Lower lobe of right lung (tissue), 2 donors: ENCODE measurements around the gene SCLY. TPM values are rescaled to one million over a fixed set of nuclear protein-coding genes. Genes with fewer than 3 reads are reported as not detected.
"Not testable (repeated sequence)": the region's sequence is repeated elsewhere in the genome, so short reads cannot be mapped to it uniquely, and the experiment has no call there.

Experiments
- ATAC-seq, 2 donors: fragments of 200-7000 bp; cut with Tn5 transposase; one replicate each; pipeline ENCODE4 v1.9.1; 2020 to 2022; ENCODE audit warnings: mild to moderate bottlenecking in 2 of 2, moderate library complexity in 2 of 2
- DNase-seq: peaks from one replicate; pipeline ENCODE4 v3.0.0-alpha.2; 2020
- H3K27ac ChIP-seq: fragments of 200-600 bp; one replicate; pipeline ENCODE4 v1.8.0; 2022
- H3K27me3 ChIP-seq: fragments of 200-600 bp; one replicate; pipeline ENCODE4 v1.8.0; 2022; ENCODE audit warnings: low read depth
- H3K36me3 ChIP-seq: fragments of 200-600 bp; one replicate; pipeline ENCODE4 v1.8.0; 2022; ENCODE audit warnings: mild to moderate bottlenecking
- H3K4me1 ChIP-seq: fragments of 200-600 bp; one replicate; pipeline ENCODE4 v1.8.0; 2022
- H3K4me3 ChIP-seq: fragments of 200-600 bp; one replicate; pipeline ENCODE4 v1.8.0; 2022; ENCODE audit warnings: mild to moderate bottlenecking
- H3K9me3 ChIP-seq: fragments of 200-600 bp; one replicate; pipeline ENCODE4 v1.8.0; 2022
- CTCF ChIP-seq: fragments of 200-600 bp; IDR thresholded peaks from one replicate; pipeline ENCODE4 v1.8.0; 2022; ENCODE audit warnings: antibody characterized with exemption, mild to moderate bottlenecking
- intact Hi-C: fragments of 100-400 bp; cut with DNase I; formaldehyde crosslinking; loops from one replicate; pipeline ENCODE4 v1.11.0; 2022
- total RNA-seq: library from RNA; stranded (reverse); fragmentation: NEBNext Ultra II Directional; extraction: Animal tissue kit (Norgen Biotek cat#: 25700); gene quantifications from one replicate; pipeline ENCODE4 v1.2.1, GENCODE V29; 2021
- donor health status: DM: no; HTN: yes; CAD: no; lungs with severe emphysema.

The SCLY gene
- total RNA-seq, 1 donor from 2014 or later, result 12.4 TPM

- ATAC-seq (no peak), DNase-seq (no peak)
- peaks cover 21% of the 10 kb centered on the region for H3K36me3 ChIP-seq
- H3K27me3 ChIP-seq, result no peaks in the 10 kb centered on the region
- peaks cover 10% of the 10 kb centered on the region for H3K9me3 ChIP-seq
- intact Hi-C loops, result no loop called here
- no peak overlapping the region for H3K27ac ChIP-seq
- no peak overlapping the region for H3K4me3 ChIP-seq
- no peak for TF ChIP-seq CTCF
- H3K4me1 ChIP-seq, result no peaks in the 10 kb centered on the region
Measured at GRCh38 chr2:238046725-238047270, 14.0 kb upstream of the SCLY start.

- intact Hi-C loops, result no loop called here
- Histone ChIP-seq H3K27ac (no peak overlapping the region), H3K36me3 (no peaks in the 10 kb centered on the region), H3K4me3 (no peak overlapping the region), H3K27me3 (peaks cover 6% of the 10 kb centered on the region), H3K4me1 (no peaks in the 10 kb centered on the region), H3K9me3 (peaks cover 7% of the 10 kb centered on the region)
- no peak for ATAC-seq
- TF ChIP-seq CTCF, result no peak
- DNase-seq, result no peak
Measured at GRCh38 chr2:238053191-238053776, 7.5 kb upstream of the SCLY start.

- intact Hi-C loops, result no loop called here
- no peak for ATAC-seq
Measured at GRCh38 chr2:238055841-238056240, 5.0 kb upstream of the SCLY start.

DNA sequence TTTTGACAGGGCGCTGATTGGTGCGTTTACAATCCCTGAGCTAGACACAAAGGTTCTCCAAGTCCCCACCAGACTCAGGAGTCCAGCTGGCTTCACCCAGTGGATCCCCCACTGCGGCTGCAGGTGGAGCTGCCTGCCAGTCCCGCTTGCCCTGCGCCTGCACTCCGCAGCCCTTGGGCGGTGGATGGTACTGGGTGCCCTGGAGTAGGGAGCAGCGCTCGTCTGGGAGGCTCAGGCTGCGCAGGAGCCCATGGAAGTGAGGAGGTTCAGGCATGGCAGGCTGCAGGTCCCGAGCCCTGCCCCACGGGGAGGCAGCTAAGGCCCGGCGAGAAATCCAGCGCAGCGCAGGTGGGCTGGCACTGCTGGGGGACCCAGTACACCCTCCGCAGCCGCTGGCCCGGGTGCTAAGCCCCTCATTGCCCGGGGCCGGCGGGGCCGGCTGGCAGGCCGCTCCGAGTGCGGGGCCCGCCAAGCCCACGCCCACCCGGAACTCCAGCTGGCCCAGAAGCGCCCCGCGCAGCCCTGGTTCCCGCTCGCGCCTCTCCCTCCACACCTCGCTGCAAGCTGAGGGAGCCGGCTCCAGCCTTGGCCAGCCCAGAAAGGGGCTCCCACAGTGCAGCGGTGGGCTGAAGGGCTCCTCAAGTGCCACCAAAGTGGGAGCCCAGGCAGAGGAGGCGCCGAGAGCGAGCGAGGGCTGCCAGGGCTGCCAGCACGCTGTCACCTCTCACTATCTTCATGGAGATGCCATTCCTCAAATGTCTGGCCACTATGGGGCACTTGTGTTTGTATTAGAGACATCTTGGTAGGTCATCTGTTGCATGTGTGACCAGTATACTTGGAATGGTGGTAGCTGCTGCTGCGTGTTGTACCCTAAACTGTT is 2.9 kb upstream of the SCLY start:
- H3K27me3 ChIP-seq, H3K4me3 ChIP-seq, H3K27ac ChIP-seq, H3K9me3 ChIP-seq, intact Hi-C loops, H3K36me3 ChIP-seq, DNase-seq, ATAC-seq: not testable (repeated sequence)
- H3K4me1 ChIP-seq, result peaks cover 18% of the 10 kb centered on the region

More at GRCh38 chr2:238055841-238056240, 5.0 kb upstream of the SCLY start:
- Histone ChIP-seq H3K27ac (no peak overlapping the region), H3K36me3 (no peaks in the 10 kb centered on the region), H3K4me1 (peaks cover 8% of the 10 kb centered on the region), H3K27me3 (peaks cover 6% of the 10 kb centered on the region), H3K4me3 (no peak overlapping the region), H3K9me3 (no peaks in the 10 kb centered on the region)
- TF ChIP-seq CTCF, result no peak
- no peak for DNase-seq

DNA sequence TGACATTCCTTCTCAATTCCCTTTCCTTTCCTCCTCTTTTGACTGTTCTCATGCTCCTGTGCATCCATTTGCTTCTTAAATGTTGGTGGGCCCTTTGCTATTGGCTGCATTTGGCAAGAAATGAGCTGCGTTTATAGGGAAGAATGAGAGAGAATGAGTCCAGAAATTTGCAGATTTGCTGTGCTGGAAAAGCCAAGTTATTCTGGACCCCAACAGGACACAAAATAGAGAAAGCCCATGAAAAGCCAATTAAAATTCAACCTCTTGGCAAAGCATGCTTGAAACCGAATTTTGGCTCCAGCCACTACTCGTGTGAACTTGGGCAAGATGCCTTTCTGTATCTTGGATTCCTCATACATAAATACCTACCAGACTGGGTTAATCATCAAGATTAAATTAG is 1.3 kb upstream of the SCLY start:
- Histone ChIP-seq H3K4me3 (peak overlapping the region; percentile 96), H3K4me1 (peaks cover 18% of the 10 kb centered on the region), H3K27me3 (peaks cover 6% of the 10 kb centered on the region), H3K36me3 (peaks cover under 1% of the 10 kb centered on the region), H3K27ac (no peak overlapping the region), H3K9me3 (no peaks in the 10 kb centered on the region)
- intact Hi-C loops, result no loop called here
- no peak for DNase-seq
- no peak for ATAC-seq
- no peak for TF ChIP-seq CTCF

- H3K36me3 ChIP-seq, result peaks cover 6% of the 10 kb centered on the region
- H3K4me1 ChIP-seq, result peaks cover 18% of the 10 kb centered on the region
- peak overlapping the region; percentile 90 for H3K27ac ChIP-seq
- TF ChIP-seq CTCF, result no peak
- no peak for ATAC-seq
- DNase-seq, result no peak
- H3K9me3 ChIP-seq, result no peaks in the 10 kb centered on the region
- H3K4me3 ChIP-seq, result peak overlapping the region; percentile 96
- intact Hi-C loops, result no loop called here
- H3K27me3 ChIP-seq, result peaks cover 3% of the 10 kb centered on the region
Measured at GRCh38 chr2:238060096-238060541, 682 bp upstream of the SCLY start.
